A549 (cell line): ENCODE data around the gene AMFR. TPM values are rescaled to one million over a fixed set of nuclear protein-coding genes. Genes with fewer than 3 reads are reported as not detected.
A peak's percentile ranks its signal among the peaks of the same experiment; 100 is the strongest.

Source experiments
- ATAC-seq, 2 experiments: fragments of 200-7000 bp in 1 of 2; fragments of >200 bp in 1 of 2; cut with Nextera tagmentation in 1 of 2; cut with Tn5 transposase in 1 of 2; 3 replicates each; pipeline versions ENCODE4 v1.8.0 to v1.9.1; 2018 to 2020; ENCODE audit warnings: mild to moderate bottlenecking in 1 of 2, moderate library complexity in 1 of 2
- CTCF ChIA-PET: fragments of 300-600 bp; sonication (Branson Sonifier 250); formaldehyde crosslinking; extraction: SDS; loops from one replicate; lab custom pipeline; 2021; ENCODE audit warnings: antibody characterized with exemption, inconsistent platforms; lab: Yijun Ruan, JAX
- POLR2A ChIA-PET: fragments of 350-600 bp; formaldehyde crosslinking; extraction: SDS; loops from one replicate; lab custom pipeline; 2021; ENCODE audit warnings: antibody characterized with exemption, inconsistent platforms; lab: Yijun Ruan, JAX
- DNase-seq, 2 experiments: peaks; one replicate each; pipeline versions ENCODE4 v3.0.0 to v3.0.0-alpha.2; 2011 to 2016; ENCODE audit warnings: low read depth in 1 of 2, low spot score in 1 of 2
- FAIRE-seq: peaks from 2 replicates; lab custom pipeline; 2011; peaks lifted over from hg19 to GRCh38; lab: Jason Lieb, UNC
- H3K27ac ChIP-seq, 2 experiments: fragments of >200 bp; sonication (Bioruptor Twin); formaldehyde crosslinking; 3 replicates each; pipeline ENCODE4 v1.5.1; 2016 to 2017
- H3K4me1 ChIP-seq: fragments of >200 bp; sonication (Bioruptor Twin); formaldehyde crosslinking; 3 replicates; pipeline ENCODE4 v1.6.1; 2016
- H3K4me2 ChIP-seq: fragments of >200 bp; sonication (Bioruptor Twin); formaldehyde crosslinking; 3 replicates; pipeline ENCODE4 v1.6.1; 2016
- H3K4me3 ChIP-seq: fragments of >200 bp; sonication (Bioruptor Twin); formaldehyde crosslinking; 3 replicates; pipeline ENCODE4 v1.5.1; 2016
- H3K9me3 ChIP-seq: fragments of >200 bp; sonication (Bioruptor Twin); formaldehyde crosslinking; 3 replicates; pipeline ENCODE4 v1.6.1; 2016
- BCL3 ChIP-seq: fragments of >200 bp; sonication (Bioruptor Twin); formaldehyde crosslinking; IDR thresholded peaks from 3 replicates; pipeline ENCODE4 v1.6.1; 2016
- BHLHE40 ChIP-seq: IDR thresholded peaks from 2 replicates; pipeline ENCODE4 v1.6.1; 2012; ENCODE audit warnings: low read depth, low read length, inconsistent platforms
- CBX2 ChIP-seq: fragments of 200-600 bp; sonication (generic); IDR thresholded peaks from 2 replicates; pipeline ENCODE4 v1.6.1; 2016; ENCODE audit warnings: low read depth, mild to moderate bottlenecking, borderline replicate concordance
- CBX8 ChIP-seq: fragments of 200-600 bp; sonication (generic); IDR thresholded peaks from 2 replicates; pipeline ENCODE4 v1.6.1; 2016
- EHMT2 ChIP-seq: fragments of 200-600 bp; sonication (generic); IDR thresholded peaks from 2 replicates; pipeline ENCODE4 v1.6.1; 2016; ENCODE audit warnings: antibody characterized with exemption, low read depth, mild to moderate bottlenecking, moderate library complexity
- FOSB ChIP-seq: fragments of 250-450 bp; sonication (Bioruptor Pico); IDR thresholded peaks from 2 replicates; pipeline ENCODE4 v1.5.0; 2020; ENCODE audit warnings: mild to moderate bottlenecking, moderate library complexity
- FOXS1 ChIP-seq: fragments of 250-450 bp; sonication (Bioruptor Pico); IDR thresholded peaks from 2 replicates; pipeline ENCODE4 v1.5.0; 2020; ENCODE audit warnings: mild to moderate bottlenecking, moderate library complexity
- GATA3 ChIP-seq: IDR thresholded peaks from 2 replicates; pipeline ENCODE4 v1.6.1; 2012; ENCODE audit warnings: borderline replicate concordance
- HDAC2 ChIP-seq: fragments of 200-600 bp; sonication (generic); IDR thresholded peaks from 2 replicates; pipeline ENCODE4 v1.6.1; 2016
- HMGXB4 ChIP-seq: fragments of 250-450 bp; sonication (Bioruptor Pico); IDR thresholded peaks from 2 replicates; pipeline ENCODE4 v1.5.0; 2021; ENCODE audit warnings: mild to moderate bottlenecking, moderate library complexity, borderline replicate concordance
- HOXB5 ChIP-seq: fragments of 250-450 bp; sonication (Bioruptor Pico); IDR thresholded peaks from 2 replicates; pipeline ENCODE4 v1.5.0; 2020; ENCODE audit warnings: mild to moderate bottlenecking, moderate library complexity
- JUN ChIP-seq, 2 experiments: fragments of >200 bp; sonication (Bioruptor Twin); formaldehyde crosslinking; IDR thresholded peaks; 2 replicates in 1 of 2; 3 replicates in 1 of 2; pipeline ENCODE4 v1.6.1; 2016 to 2017
- JUNB ChIP-seq: fragments of >200 bp; sonication (Bioruptor Twin); formaldehyde crosslinking; IDR thresholded peaks from 2 replicates; pipeline ENCODE4 v1.6.1; 2016
- MAX ChIP-seq: IDR thresholded peaks from 2 replicates; pipeline ENCODE4 v1.6.1; 2012
- PBX3 ChIP-seq: IDR thresholded peaks from 2 replicates; pipeline ENCODE4 v1.6.1; 2012
- RARB ChIP-seq: fragments of 250-450 bp; sonication (Bioruptor Pico); IDR thresholded peaks from 2 replicates; pipeline ENCODE4 v1.8.0; 2021; ENCODE audit warnings: mild to moderate bottlenecking, moderate library complexity
- RCOR1 ChIP-seq: fragments of 150-350 bp; IDR thresholded peaks from 2 replicates; pipeline ENCODE4 v1.6.1; 2014; ENCODE audit warnings: antibody characterized with exemption, low read length, low read depth
- TFCP2L1 ChIP-seq: fragments of 250-450 bp; sonication (Bioruptor Pico); IDR thresholded peaks from 2 replicates; pipeline ENCODE4 v1.5.0; 2021; ENCODE audit warnings: mild to moderate bottlenecking
- ZC3H11A ChIP-seq: fragments of 450-650 bp; IDR thresholded peaks from 2 replicates; pipeline ENCODE4 v1.6.1; 2014; ENCODE audit warnings: antibody characterized with exemption, mild to moderate bottlenecking
- whole genome bisulfite sequencing: methylation state at CpG from one replicate; pipeline ENCODE4 v1.1.6; 2017; ENCODE audit errors: missing lambda C conversion rate; 5-methylcytosine and 5-hydroxymethylcytosine counted together
- polyA plus RNA-seq, 4 experiments: library from polyadenylated mRNA; depleted of rRNA in 3 of 4; stranded (reverse); fragments of >200 nt; fragmentation: RNase III in 1 of 4; extraction: RNeasy Plus Mini Kit Qiagen cat#74134 plus additional on column Dnase treatment in 1 of 4; gene quantifications; 2 replicates in 3 of 4; 3 replicates in 1 of 4; pipeline ENCODE4 v1.2.3, GENCODE V29; 2011 to 2017

The AMFR gene
- polyA plus RNA-seq, 2 of the 4 experiments (the other 2 are of a cell fraction): 68.9 to 88.5 TPM

GRCh38 chr16:56370185-56370874, 55.0 kb downstream of the AMFR start:
- peak overlapping the region; percentile 39 to 62; a peak in 3 of 6 replicates for H3K27ac ChIP-seq
- FAIRE-seq (no peak), DNase-seq (no peak), ATAC-seq (0 out of 6 replicates have a peak, but pooled peaks of 1 of the 2 experiments have one; percentile 14)
- POLR2A ChIA-PET: interaction anchor here (0.6 kb wide), 1 partner anchor 903 kb away, joined by 4 read pairs; no protein-coding TSS in a partner anchor
- TF ChIP-seq HMGXB4 (CRISPR knock-in tag) (no peak), CBX8 (no peak), BCL3 (no peak), HOXB5 (no peak), CBX2 (no peak), PBX3 (no peak), FOXS1 (CRISPR knock-in tag) (no peak), TFCP2L1 (no peak), EHMT2 (no peak), FOSB (CRISPR knock-in tag) (no peak), MAX (no peak), GATA3 (no peak), JUN (IDR thresholded peaks at IDR 0.05) (no peak)
- H3K9me3 ChIP-seq: no peaks in the 10 kb centered on the region
- 87% methylated on average over 2 of the region's 2 CpGs for WGBS
- CTCF ChIA-PET: interaction anchor here (1.0 to 3.8 kb wide), 4 partner anchors 11 to 68 kb away, joined by 3 to 24 read pairs (median 4); no protein-coding TSS in a partner anchor
- peak overlapping the region; percentile 53 for H3K4me2 ChIP-seq
- no peak overlapping the region for H3K4me3 ChIP-seq
- peaks cover 37% of the 10 kb centered on the region for H3K4me1 ChIP-seq

- Histone ChIP-seq H3K4me2 (no peak overlapping the region), H3K9me3 (no peaks in the 10 kb centered on the region), H3K4me1 (peaks cover 37% of the 10 kb centered on the region), H3K4me3 (no peak overlapping the region), H3K27ac (no peak overlapping the region)
- TF ChIP-seq ZC3H11A: no peak
- no peak for TF ChIP-seq HDAC2
- no peak for TF ChIP-seq BHLHE40
- no peak for TF ChIP-seq RARB
- no peak for TF ChIP-seq RCOR1
- no peak for TF ChIP-seq MAX
- TF ChIP-seq JUNB: no peak
- no peak for TF ChIP-seq FOSB (CRISPR knock-in tag)
- TF ChIP-seq PBX3: no peak
- ChIA-PET CTCF (interaction anchor here (2.2 to 3.8 kb wide), 2 partner anchors 10 to 13 kb away, joined by 4 to 24 read pairs; no protein-coding TSS in a partner anchor), POLR2A (no interaction called here)
- ATAC-seq (no peak), DNase-seq (no peak), FAIRE-seq (no peak)
- 85% methylated on average over 5 of the region's 5 CpGs for WGBS
Observed at GRCh38 chr16:56369202-56369601, 56.1 kb downstream of the AMFR start.
